SK-N-SH (cell line): ENCODE results near the gene PLEKHA3. TPM values are rescaled to one million over a fixed set of nuclear protein-coding genes. Genes with fewer than 3 reads are reported as not detected.
A peak's percentile ranks its signal among the peaks of the same experiment; 100 is the strongest.

ENCODE experiments used
- CTCF ChIA-PET: fragments of 300-600, 350-600 bp; formaldehyde crosslinking; extraction: SDS; loops from one replicate; lab custom pipeline; 2021; lab: Yijun Ruan, JAX
- POLR2A ChIA-PET: fragments of 350-600 bp; sonication (Branson Sonifier 250); formaldehyde crosslinking; extraction: SDS; loops from one replicate; lab custom pipeline; 2020; ENCODE audit warnings: antibody characterized with exemption, inconsistent platforms; lab: Yijun Ruan, JAX
- DNase-seq: peaks from one replicate; pipeline ENCODE4 v3.0.0; 2012
- H2AFZ ChIP-seq: fragments of 200-600 bp; sonication (generic); 2 replicates; pipeline ENCODE4 v1.8.1; 2016; ENCODE audit warnings: antibody characterized with exemption, mild to moderate bottlenecking, low read depth
- H3F3A ChIP-seq: fragments of 200-600 bp; sonication (generic); replicated peaks from 2 replicates; pipeline ENCODE3; 2016; ENCODE audit warnings: antibody characterized with exemption, mild to moderate bottlenecking; ENCODE audit not compliant: insufficient read depth
- H3K27ac ChIP-seq, 2 experiments: fragments of 200-500 bp in 1 of 2; fragments of 200-600 bp in 1 of 2; sonication (Bioruptor generic) in 1 of 2; sonication (generic), shearing (Covaris generic) in 1 of 2; 2 replicates each; pipeline versions ENCODE4 v1.5.1 to v1.6.1; 2014 to 2016; ENCODE audit warnings: low read depth in 2 of 2, inconsistent platforms in 1 of 2, low read length in 1 of 2, mild to moderate bottlenecking in 1 of 2, mixed read lengths in 1 of 2
- H3K27me3 ChIP-seq: fragments of 200-600 bp; sonication (generic), shearing (Covaris generic); 2 replicates; pipeline ENCODE4 v1.6.1; 2016; ENCODE audit warnings: mixed run types; ENCODE audit not compliant: insufficient read depth
- H3K36me3 ChIP-seq, 2 experiments: fragments of 200-500 bp in 1 of 2; fragments of 200-600 bp in 1 of 2; sonication (Bioruptor generic) in 1 of 2; sonication (generic) in 1 of 2; replicated peaks in 1 of 2; 2 replicates each; pipeline versions ENCODE3 to v1.5.1; 2014 to 2016; ENCODE audit warnings: low read length in 1 of 2, mild to moderate bottlenecking in 1 of 2; ENCODE audit not compliant: insufficient read depth in 2 of 2, control insufficient read depth in 1 of 2
- H3K4me1 ChIP-seq, 2 experiments: fragments of 200-500 bp in 1 of 2; fragments of 200-600 bp in 1 of 2; sonication (Bioruptor generic) in 1 of 2; sonication (generic), shearing (Covaris generic) in 1 of 2; 2 replicates each; pipeline versions ENCODE4 v1.5.1 to v1.6.1; 2014 to 2016; ENCODE audit warnings: low read depth in 1 of 2, low read length in 1 of 2, mixed run types in 1 of 2; ENCODE audit not compliant: insufficient read depth in 2 of 2, control insufficient read depth in 1 of 2
- H3K4me2 ChIP-seq: fragments of 200-600 bp; sonication (generic), shearing (Covaris generic); 2 replicates; pipeline ENCODE4 v1.6.1; 2017; ENCODE audit warnings: mixed run types
- H3K4me3 ChIP-seq, 2 experiments: fragments of 200-500 bp in 1 of 2; fragments of 200-600 bp in 1 of 2; sonication (Bioruptor generic) in 1 of 2; sonication (generic), shearing (Covaris generic) in 1 of 2; 2 replicates each; pipeline versions ENCODE4 v1.5.1 to v1.8.1; 2014 to 2016; ENCODE audit warnings: low read depth in 2 of 2, inconsistent platforms in 1 of 2, low read length in 1 of 2, mild to moderate bottlenecking in 1 of 2, mixed read lengths in 1 of 2, moderate library complexity in 1 of 2
- H3K79me2 ChIP-seq: fragments of 200-600 bp; sonication (generic); 2 replicates; pipeline ENCODE4 v1.8.1; 2017; ENCODE audit warnings: mild to moderate bottlenecking; ENCODE audit not compliant: insufficient read depth
- H3K9ac ChIP-seq: fragments of 200-600 bp; sonication (generic); 2 replicates; pipeline ENCODE4 v1.6.1; 2017; ENCODE audit warnings: mixed run types
- H3K9me2 ChIP-seq: fragments of 200-600 bp; sonication (generic); 2 replicates; pipeline ENCODE4 v1.6.1; 2017; ENCODE audit warnings: mixed run types
- H3K9me3 ChIP-seq: fragments of 200-600 bp; sonication (generic); 2 replicates; pipeline ENCODE4 v1.6.1; 2017; ENCODE audit warnings: mixed run types, mild to moderate bottlenecking, moderate library complexity
- H4K20me1 ChIP-seq: fragments of 200-600 bp; sonication (generic); 2 replicates; pipeline ENCODE4 v1.6.1; 2017; ENCODE audit warnings: mild to moderate bottlenecking, mixed run types; ENCODE audit not compliant: insufficient read depth
- ELF1 ChIP-seq: IDR thresholded peaks from 2 replicates; pipeline ENCODE4 v1.4.0; 2012
- EP300 ChIP-seq, 2 experiments: IDR thresholded peaks; 2 replicates each; pipeline versions ENCODE4 v1.4.0 to v1.6.1; 2012; ENCODE audit warnings: borderline replicate concordance in 1 of 2, low read depth in 1 of 2, low read length in 1 of 2
- FOSL2 ChIP-seq: IDR thresholded peaks from 2 replicates; pipeline ENCODE4 v1.4.0; 2012; ENCODE audit warnings: low read depth, mild to moderate bottlenecking, moderate library complexity, borderline replicate concordance
- FOXM1 ChIP-seq: IDR thresholded peaks from 2 replicates; pipeline ENCODE4 v1.4.0; 2012; ENCODE audit warnings: low read depth, mild to moderate bottlenecking
- GABPA ChIP-seq: IDR thresholded peaks from 2 replicates; pipeline ENCODE4 v1.4.0; 2012; ENCODE audit warnings: low read depth, mild to moderate bottlenecking
- GATA2 ChIP-seq: sonication (generic); formaldehyde crosslinking; IDR thresholded peaks from 2 replicates; pipeline ENCODE4 v1.5.0; 2020; ENCODE audit warnings: mild to moderate bottlenecking, missing genetic modification reagents
- IRF3 ChIP-seq: fragments of 150-350 bp; IDR thresholded peaks from 2 replicates; pipeline ENCODE4 v1.6.1; 2016; ENCODE audit warnings: mild to moderate bottlenecking, low read depth, low read length
- JUND ChIP-seq: IDR thresholded peaks from 2 replicates; pipeline ENCODE4 v1.4.0; 2012
- MEF2A ChIP-seq: IDR thresholded peaks from 2 replicates; pipeline ENCODE4 v1.4.0; 2012; ENCODE audit warnings: low read depth, borderline replicate concordance
- MXI1 ChIP-seq: IDR thresholded peaks from 2 replicates; pipeline ENCODE4 v1.6.1; 2012; ENCODE audit warnings: mild to moderate bottlenecking, low read depth, low read length, improper control_type of control experiment
- NFIC ChIP-seq: IDR thresholded peaks from 2 replicates; pipeline ENCODE4 v1.4.0; 2012; ENCODE audit warnings: borderline replicate concordance
- NRF1 ChIP-seq: IDR thresholded peaks from 2 replicates; pipeline ENCODE4 v1.6.1; 2012; ENCODE audit warnings: low read depth, mild to moderate bottlenecking, low read length
- PBX3 ChIP-seq: IDR thresholded peaks from 2 replicates; pipeline ENCODE4; 2012
- RCOR1 ChIP-seq: fragments of 150-350 bp; IDR thresholded peaks from 2 replicates; pipeline ENCODE4 v1.6.1; 2017; ENCODE audit warnings: antibody characterized with exemption, low read length
- REST ChIP-seq: IDR thresholded peaks from 2 replicates; pipeline ENCODE4 v1.6.1; 2012; ENCODE audit warnings: mild to moderate bottlenecking, low read depth, low read length, moderate library complexity
- TCF12 ChIP-seq: IDR thresholded peaks from 2 replicates; pipeline ENCODE4 v1.4.0; 2012
- TEAD4 ChIP-seq: IDR thresholded peaks from 2 replicates; pipeline ENCODE4 v1.4.0; 2012; ENCODE audit warnings: mild to moderate bottlenecking, borderline replicate concordance; ENCODE audit not compliant: insufficient read depth
- USF1 ChIP-seq: IDR thresholded peaks from 2 replicates; pipeline ENCODE4 v1.4.0; 2012; ENCODE audit warnings: low read depth, borderline replicate concordance
- YY1 ChIP-seq: IDR thresholded peaks from 2 replicates; pipeline ENCODE4 v1.4.0; 2012; ENCODE audit warnings: low read depth, mild to moderate bottlenecking
- ZBTB33 ChIP-seq: IDR thresholded peaks from 2 replicates; pipeline ENCODE4 v1.4.0; 2012; ENCODE audit warnings: low read depth, borderline replicate concordance
- WGBS: methylation state at CpG from one replicate; pipeline ENCODE4 v1.1.6; 2017; ENCODE audit warnings: low lambda C conversion rate; 5-methylcytosine and 5-hydroxymethylcytosine counted together
- polyA plus RNA-seq, 3 experiments: library from polyadenylated mRNA; depleted of rRNA; stranded (reverse); fragments of >200 nt; gene quantifications; 2 replicates each; pipeline ENCODE4 v1.2.3, GENCODE V29; 2012

The PLEKHA3 gene
- polyA plus RNA-seq, 1 of the 3 experiments (the other 2 are of a cell fraction), result 5.7 TPM

GRCh38 chr2:178449700-178450523 lies 30.3 kb upstream of the PLEKHA3 start:
- Histone ChIP-seq H3K9me3 (no peaks in the 10 kb centered on the region), H3K9ac (peak overlapping the region; percentile 96), H3K4me2 (peak overlapping the region; percentile 99), H3K27ac (peak overlapping the region; percentile 91 to 98; a peak in 3 of 4 replicates), H2AFZ (peak overlapping the region; percentile 64), H3K27me3 (no peaks in the 10 kb centered on the region), H3K4me3 (peak overlapping the region; percentile 97 to 100), H3K79me2 (peaks cover 54% of the 10 kb centered on the region), H3K9me2 (no peaks in the 10 kb centered on the region), H3K36me3 (peaks cover 22 to 33% of the 10 kb centered on the region in 2 experiments), H4K20me1 (peaks cover 21% of the 10 kb centered on the region), H3F3A (peaks cover 4% of the 10 kb centered on the region), H3K4me1 (peaks cover 0 to 22% of the 10 kb centered on the region in 2 experiments; a peak in 2 of 4 replicates)
- TF ChIP-seq PBX3, result no peak
- no peak for TF ChIP-seq FOSL2
- TF ChIP-seq FOXM1, result no peak
- TF ChIP-seq NRF1, result no peak
- TF ChIP-seq RCOR1, result no peak
- TF ChIP-seq ELF1, result no peak
- no peak for TF ChIP-seq USF1
- no peak for TF ChIP-seq GATA2 (CRISPR knock-in tag)
- no peak; the same call in 1 of the 2 replicates for TF ChIP-seq YY1
- no peak for TF ChIP-seq EP300 (IDR thresholded peaks at IDR 0.05; ENCODE audit: borderline replicate concordance in 1 of 2, low read depth in 1 of 2, low read length in 1 of 2)
- TF ChIP-seq ZBTB33, result no peak
- TF ChIP-seq MXI1, result no peak
- no peak for TF ChIP-seq TCF12
- TF ChIP-seq GABPA, result no peak
- TF ChIP-seq IRF3, result no peak
- TF ChIP-seq REST, result no peak
- no peak for TF ChIP-seq MEF2A
- TF ChIP-seq TEAD4, result no peak
- TF ChIP-seq JUND, result no peak
- no peak for TF ChIP-seq NFIC
- no peak for DNase-seq
- ChIA-PET CTCF (interaction anchor here (4.0 kb wide), 1 partner anchor 35 kb away, joined by 22 read pairs; no protein-coding TSS in a partner anchor), POLR2A (interaction anchor here (1.2 to 1.8 kb wide), 2 partner anchors 29 to 36 kb away, joined by 4 to 8 read pairs; no protein-coding TSS in a partner anchor)
- WGBS, result 7% methylated on average over 16 of the region's 18 CpGs
